Heart left ventricle (tissue), 13 donors: ENCODE data around the gene NCAPD3.

Experiments
- CTCF ChIP-seq, 12 donors: fragments of 200-600 bp; sonication (generic) in 4 of 12; IDR thresholded peaks; one replicate each; pipeline versions ENCODE4 v1.5.0 to v1.8.0; 2018 to 2022; ENCODE audit warnings: antibody characterized with exemption in 12 of 12, mild to moderate bottlenecking in 5 of 12
- POLR2A ChIP-seq, 2 donors: fragments of 450-650 bp; IDR thresholded peaks; one replicate each; pipeline ENCODE4 v1.6.1; 2017; ENCODE audit warnings: antibody characterized with exemption in 2 of 2, mild to moderate bottlenecking in 2 of 2, moderate library complexity in 2 of 2
- donor health status: ischemic (EF 13 %, LVEDD 7.1; RV severe dilation, severe dysfunction).
- donor health status: DM: no; HTN: yes; CAD: no.
- donor health status: DM: no; HTN: no; CAD: no.
- donor health status: ischemic (EF 25% LVEDD 6.9; RV normal size, moderate dysfunction).
- donor health status: ischemic (EF 25% LVEDD 5.7; RV mildly dilated, moderate dysfunction).
- donor health status: ischemic (EF 35%, LVEDD 5.7; RV mildly dilated, moderate dysfunction).
- donor health status: nonischemic (EF 11% LVEDD 7.7; RV severe dilation, severe dysfunction).
- donor health status: DM: yes; HTN: yes; CAD: no.
- donor health status: PGD.
- donor health status: ischemic (EF 29% LVEDD 5.4; RV normal size, mild dysfunction).
- donor health status: nonischemic (EF 23%, LVEDD 6.1; RV moderate dilation, normal function).

GRCh38 chr11:134264966-134265764, 41.4 kb upstream of the NCAPD3 start:
- TF ChIP-seq CTCF (IDR thresholded peaks at IDR 0.05), result no peak
- TF ChIP-seq POLR2A (IDR thresholded peaks at IDR 0.05), result no peak
